NCI-H2196 treated with DMSO at 0.1 percent for 48 hours (cell line): Measurements from ENCODE around the gene MYH13.

ENCODE experiments used
- DNase-seq: peaks from one replicate; lab custom pipeline; 2025; ENCODE audit not compliant: unreplicated experiment; lab: John Stamatoyannopoulos, UW

The MYH13 gene

DNA sequence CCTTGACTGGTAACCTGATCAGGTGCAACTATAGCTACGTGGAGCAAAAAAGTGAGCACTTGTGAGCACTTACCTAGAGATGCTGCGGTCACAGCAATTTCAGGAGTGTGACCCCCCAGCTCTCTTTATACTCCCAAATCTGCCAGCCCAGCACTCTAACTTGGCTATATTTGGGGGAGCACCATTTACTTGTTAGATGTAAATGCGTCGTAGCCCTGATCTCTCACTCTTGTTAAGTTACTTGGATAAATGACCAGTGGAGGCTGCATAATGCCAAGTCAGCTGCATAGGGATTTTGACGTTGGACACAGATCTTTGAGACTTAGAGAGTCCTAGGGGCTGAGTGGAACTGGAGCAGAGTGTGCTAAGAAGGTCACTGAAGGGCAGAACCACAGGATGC is at the start of gene MYH13:
Gene MYH13, minus strand, starts transcription at position 101 of the 400 bp plus-strand sequence. CDS start 8,476 bp downstream, outside the sequence.
- no peak for DNase-seq

DNA sequence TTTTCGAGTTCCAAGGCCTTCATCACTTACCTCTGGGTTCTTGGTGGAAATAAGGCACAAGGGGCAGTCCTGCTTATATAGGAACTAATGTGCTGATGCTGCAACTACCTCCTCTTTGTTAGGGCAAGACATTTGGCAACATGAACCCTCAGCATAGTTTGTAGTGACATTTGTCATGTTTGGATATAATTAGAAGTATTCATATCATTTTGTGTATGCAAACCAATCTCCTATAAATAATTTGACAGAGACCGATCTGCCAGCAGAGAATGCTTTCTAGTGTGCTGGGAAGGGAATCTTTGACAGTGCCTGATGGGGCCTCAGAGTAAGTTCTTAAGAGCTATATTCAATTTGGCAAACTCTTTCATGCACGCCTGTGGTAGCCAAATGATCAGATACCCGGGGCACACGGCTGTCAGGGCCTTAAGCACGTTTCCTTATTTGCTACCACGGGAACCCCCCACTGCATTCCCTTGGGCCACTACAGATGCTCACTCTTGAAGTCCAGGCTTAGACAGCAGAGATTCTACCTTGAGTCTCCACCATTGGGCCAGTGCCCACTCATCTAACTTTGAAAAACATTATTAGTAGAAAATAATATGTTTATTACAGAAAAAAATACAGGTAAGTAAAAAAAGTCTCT is 49.2 kb upstream of the MYH13 start, which contains the start of gene MYH8:
Gene MYH8, minus strand, starts transcription at position 51 of the 643 bp plus-strand sequence. CDS start 1,723 bp downstream, outside the sequence.
- DNase-seq: no peak

DNA sequence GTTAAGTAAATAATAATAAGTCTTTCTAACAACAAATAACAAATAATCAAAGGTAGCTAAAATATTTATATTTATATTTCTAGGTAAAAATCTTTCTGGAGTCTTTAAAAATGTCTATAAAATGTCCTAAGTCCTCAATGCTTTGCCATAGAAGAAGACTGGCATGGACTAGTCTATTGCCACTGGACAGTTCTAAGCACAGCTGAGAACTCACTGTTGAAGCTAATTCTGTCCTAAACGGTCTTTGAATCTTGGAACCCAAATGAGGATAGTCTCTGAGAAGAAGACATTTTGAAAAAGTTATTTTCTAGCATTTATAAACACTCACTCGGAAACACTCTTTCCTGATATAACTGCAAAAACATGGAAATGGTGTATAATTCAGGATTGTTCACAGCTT is 48.4 kb upstream of the MYH13 start:
- DNase-seq: no peak

GRCh38 chr17:10420811-10421210 is 48.0 kb upstream of the MYH13 start:
- no peak for DNase-seq

GRCh38 chr17:10417431-10417830 is 44.6 kb upstream of the MYH13 start:
- no peak for DNase-seq

DNA sequence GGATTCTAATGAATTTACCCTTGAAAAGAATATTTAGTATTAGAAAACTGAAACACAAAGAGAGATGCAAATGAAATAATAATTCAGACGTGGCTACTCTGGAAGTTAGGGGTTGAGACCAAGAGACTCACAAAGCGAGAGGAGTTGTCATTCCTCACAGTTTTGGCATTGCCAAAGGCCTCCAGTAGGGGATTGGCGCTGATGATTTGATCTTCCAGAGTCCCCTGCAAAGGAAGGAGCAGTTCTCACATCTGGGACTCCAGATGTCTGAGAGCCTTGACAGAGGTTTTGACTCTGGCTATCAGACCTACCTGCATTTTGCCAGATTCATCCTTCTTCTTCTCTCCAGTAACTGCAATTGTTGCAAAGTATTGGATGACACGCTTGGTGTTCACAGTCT is 42.4 kb upstream of the MYH13 start:
- DNase-seq: no peak

GRCh38 chr17:10403589-10403988 is 30.8 kb upstream of the MYH13 start:
- no peak for DNase-seq

DNA sequence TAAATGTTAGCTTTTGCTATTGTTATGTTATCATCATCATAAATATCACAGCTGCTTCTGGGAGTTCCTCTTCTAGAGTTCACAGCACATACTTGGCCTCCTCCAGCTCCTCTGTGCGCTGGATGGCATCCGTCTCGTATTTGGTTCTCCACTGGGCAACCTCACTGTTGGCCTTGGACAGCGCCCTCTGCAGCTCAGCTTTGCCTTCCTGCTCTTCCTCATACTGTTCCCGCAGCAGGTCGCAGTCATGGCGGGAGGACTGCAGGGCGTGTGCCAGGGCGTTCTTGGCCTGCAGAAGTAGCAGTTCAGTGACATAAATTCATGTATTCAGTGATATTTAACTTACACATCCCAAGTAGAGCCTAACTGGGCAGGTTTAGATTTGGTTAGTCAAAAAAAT is 25.5 kb upstream of the MYH13 start:
- no peak for DNase-seq

- DNase-seq: no peak
These were observed 23.8 kb upstream of the MYH13 start for GRCh38 chr17:10396524-10397163.

DNA sequence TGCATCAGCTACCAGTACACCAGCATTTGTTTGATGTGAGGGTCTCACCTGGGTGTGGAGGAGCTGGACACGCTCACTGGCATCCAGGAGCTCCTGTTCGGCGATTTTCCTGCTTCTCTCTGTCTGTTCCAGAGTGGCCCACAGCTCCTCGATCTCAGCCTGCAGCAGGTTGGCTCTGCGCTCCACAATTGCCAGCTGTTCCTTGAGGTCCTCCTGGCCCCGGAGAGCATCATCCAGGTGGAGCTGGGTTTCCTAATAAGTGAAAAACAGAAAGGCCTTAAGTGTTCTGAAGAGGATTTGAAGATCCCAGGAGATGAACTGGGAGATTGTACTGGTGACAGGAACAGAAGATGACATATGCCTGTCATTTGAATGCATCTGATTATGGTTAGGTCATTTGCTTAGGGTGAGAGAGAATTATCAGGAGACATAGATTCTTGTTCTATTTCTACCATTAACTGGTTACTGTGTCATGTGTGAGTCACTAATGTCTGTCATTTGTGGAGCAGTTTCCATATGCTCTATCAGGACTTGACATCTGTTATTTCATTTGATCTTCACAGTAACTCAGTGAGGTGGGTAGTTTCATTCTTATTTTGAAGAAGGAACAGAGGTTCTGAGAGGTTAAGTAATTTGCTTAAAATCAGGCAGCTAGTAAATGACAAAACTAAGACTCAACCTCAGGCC is 21.5 kb upstream of the MYH13 start:
- no peak for DNase-seq

DNA sequence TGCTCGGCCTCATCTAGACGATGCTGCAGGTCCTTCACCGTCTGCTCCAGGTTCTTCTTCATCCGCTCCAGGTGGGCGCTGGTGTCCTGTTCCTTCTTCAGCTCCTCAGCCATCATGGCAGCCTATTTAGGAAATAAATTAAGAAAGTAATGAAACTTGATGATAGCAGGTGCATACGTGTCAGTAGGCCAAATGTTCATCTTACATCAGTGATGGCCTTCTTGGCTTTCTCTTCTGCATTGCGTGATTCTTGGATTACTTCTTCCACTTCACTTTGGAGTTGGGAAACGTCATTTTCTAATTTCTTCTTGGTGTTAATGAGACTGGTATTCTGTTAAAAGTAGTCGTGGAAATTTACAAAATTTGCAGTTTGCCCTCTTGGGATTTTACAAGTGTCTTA is 20.1 kb upstream of the MYH13 start:
- no peak for DNase-seq

GRCh38 chr17:10385871-10386270 is 13.1 kb upstream of the MYH13 start:
- no peak for DNase-seq

GRCh38 chr17:10384175-10384574 is 11.4 kb upstream of the MYH13 start:
- DNase-seq: no peak

DNA sequence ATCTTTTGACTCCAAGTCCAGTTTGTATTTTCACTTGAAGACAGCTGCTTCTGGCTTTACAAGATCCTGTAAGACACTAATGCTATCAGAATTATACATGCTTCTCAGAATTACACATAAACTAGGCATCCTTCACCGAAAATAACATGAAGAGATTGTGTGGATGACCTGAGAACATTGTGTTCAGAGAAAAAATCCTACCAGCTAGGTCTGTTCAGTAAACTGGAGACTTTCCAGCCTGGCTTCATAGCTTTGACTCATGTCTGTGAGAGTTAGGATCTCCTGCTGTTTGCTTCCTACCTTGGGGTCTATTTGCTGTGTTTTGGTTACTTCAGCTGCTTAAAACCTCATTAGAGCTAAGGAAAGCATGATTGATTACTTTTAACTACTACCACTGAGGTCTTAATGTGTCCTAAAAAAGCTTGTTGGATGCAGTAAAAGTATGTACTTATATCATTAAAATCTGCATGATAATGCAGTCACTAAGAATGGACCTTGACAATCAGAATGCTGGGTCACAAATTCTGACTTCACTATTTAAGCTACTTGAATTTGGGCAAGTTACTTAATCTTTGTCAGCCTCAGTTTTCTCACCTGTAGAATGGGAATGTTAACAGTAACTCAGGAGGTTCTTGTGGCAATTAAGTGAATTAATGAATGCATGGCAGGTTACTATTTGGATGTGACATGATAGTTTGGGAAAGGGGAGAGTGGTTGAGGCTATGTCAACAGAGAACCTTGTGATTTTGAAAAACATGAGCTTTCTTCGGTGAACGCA is 8.0 kb upstream of the MYH13 start:
- DNase-seq: no peak

- no peak for DNase-seq
These were observed 2.7 kb downstream of the MYH13 start for GRCh38 chr17:10370016-10370608.

GRCh38 chr17:10369239-10369638 is 3.6 kb downstream of the MYH13 start:
- no peak for DNase-seq

DNA sequence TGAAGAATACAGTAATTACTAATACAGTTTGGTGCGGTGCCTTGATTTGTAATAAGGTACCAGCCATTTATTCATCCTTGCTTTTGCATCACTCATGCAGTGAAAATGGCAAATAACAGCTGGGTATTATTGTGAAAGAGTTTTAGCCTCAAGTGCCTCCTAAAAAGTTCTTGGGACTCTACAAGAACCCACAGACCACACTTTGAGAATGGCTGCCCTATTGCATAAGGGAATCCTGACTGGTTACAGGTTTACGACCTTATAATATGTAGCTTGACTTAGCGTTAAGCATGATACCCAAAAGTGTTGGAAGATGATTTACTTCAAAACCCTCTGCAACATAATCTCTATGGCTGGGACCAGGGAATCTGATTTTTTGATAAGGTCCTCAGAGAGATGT is 4.2 kb downstream of the MYH13 start:
- DNase-seq: no peak

GRCh38 chr17:10360578-10360977 is 12.2 kb downstream of the MYH13 start:
- no peak for DNase-seq

DNA sequence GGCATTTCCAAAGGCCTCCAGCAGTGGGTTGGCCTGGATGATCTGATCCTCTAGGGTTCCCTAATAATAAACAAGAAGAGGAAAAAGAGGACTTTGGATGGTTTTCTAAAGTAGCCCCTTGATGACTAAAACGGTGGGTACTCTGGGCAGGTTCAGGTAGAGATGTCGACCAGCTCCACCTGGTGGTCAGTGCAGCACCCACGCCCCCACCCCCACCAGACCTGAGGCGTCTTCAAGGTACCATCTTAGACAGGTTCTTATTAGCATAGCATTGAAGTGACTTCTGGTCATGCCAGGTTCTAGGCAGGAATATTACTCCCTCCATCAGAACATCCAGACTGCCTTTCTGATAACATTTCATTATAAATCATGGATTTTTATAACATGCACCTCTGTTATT is 15.0 kb downstream of the MYH13 start:
- DNase-seq: no peak

DNA sequence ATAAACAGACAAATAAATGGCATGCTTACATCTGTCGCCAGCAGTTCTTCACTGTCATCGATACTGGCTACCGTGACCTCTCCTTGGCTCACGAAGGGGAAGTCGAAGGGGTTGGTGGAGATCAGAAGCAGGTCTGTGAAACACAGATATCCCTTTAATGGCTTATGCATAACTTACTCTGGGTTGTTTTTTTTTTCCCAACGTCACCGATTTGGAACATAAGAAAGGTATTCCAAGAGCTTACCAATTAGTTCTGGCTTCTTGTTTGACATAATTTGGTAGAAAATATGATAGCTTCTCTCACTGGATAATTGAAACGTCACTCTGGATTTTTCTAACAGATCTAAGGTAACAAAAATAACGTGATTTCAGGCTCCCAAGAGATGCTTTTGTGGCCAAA is 18.2 kb downstream of the MYH13 start:
- no peak for DNase-seq

DNA sequence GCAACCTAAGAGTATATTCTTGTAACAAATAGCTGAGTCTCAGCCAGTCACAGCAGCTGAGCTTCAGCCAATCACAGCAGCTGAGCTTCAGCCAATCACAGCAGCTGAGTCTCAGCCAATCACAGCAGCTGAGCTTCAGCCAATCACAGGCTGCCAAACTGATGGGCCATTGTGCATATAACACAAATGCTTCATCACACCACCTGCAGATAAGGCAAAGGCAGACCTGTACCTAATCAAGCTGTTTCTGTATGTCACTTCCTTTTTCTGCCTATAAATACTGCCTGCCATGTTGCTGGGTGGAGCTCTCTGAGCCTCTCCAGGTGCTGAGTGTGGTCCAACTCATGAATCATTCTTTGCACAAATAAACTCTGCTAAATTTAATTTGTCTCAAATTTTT is 19.9 kb downstream of the MYH13 start:
- no peak for DNase-seq
